ENCODE results near the gene PARP4. TPM values are rescaled to one million over a fixed set of nuclear protein-coding genes. Genes with fewer than 3 reads are reported as not detected.

PARP4 gene
- total and polyA plus RNA-seq, 12 donors: 19.8 to 92.2 (median 62.6) TPM

DNA sequence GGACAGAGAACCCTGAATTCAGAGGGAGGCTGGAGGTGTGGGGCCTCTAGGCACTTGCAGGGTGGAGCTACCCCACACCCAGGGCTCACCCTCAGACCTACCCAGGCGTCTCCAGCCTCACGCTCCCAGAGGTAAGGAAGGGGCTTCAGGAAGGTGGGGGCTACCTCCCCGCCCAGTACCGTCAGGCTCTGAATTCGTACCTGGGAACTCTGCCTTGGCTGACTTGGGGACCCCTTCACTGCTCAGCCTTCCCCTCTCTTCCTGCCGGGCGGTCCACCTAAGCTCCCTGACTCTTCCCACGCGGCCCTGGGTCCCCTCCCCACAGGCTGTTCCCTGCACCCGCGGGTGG is 28.5 kb upstream of the PARP4 start:
- WGBS, 4 donors: 44 to 70% (median 48%) methylated on average over 5 to 11 of the region's 11 CpGs
- Histone ChIP-seq H3K9me3 (replicated peaks in 1 of 3) (no peaks in the 10 kb centered on the region), H3K4me1 (replicated peaks in 1 of 2) (no peaks in the 10 kb centered on the region), H3K27ac (no peak overlapping the region), H3K36me3 (replicated peaks in 1 of 2) (no peaks in the 10 kb centered on the region), H3K27me3 (peaks cover 5% of the 10 kb centered on the region), H3K4me3 (peak overlapping the region in 1 of 4 donors; percentile 62)
- intact Hi-C loops (cut with DNase I): no loop called here
- DNase-seq: peak in 1 of 7 donors; percentile 44
- TF ChIP-seq POLR2A (IDR thresholded peaks at IDR 0.05): no peak
- TF ChIP-seq, protein P1, sequence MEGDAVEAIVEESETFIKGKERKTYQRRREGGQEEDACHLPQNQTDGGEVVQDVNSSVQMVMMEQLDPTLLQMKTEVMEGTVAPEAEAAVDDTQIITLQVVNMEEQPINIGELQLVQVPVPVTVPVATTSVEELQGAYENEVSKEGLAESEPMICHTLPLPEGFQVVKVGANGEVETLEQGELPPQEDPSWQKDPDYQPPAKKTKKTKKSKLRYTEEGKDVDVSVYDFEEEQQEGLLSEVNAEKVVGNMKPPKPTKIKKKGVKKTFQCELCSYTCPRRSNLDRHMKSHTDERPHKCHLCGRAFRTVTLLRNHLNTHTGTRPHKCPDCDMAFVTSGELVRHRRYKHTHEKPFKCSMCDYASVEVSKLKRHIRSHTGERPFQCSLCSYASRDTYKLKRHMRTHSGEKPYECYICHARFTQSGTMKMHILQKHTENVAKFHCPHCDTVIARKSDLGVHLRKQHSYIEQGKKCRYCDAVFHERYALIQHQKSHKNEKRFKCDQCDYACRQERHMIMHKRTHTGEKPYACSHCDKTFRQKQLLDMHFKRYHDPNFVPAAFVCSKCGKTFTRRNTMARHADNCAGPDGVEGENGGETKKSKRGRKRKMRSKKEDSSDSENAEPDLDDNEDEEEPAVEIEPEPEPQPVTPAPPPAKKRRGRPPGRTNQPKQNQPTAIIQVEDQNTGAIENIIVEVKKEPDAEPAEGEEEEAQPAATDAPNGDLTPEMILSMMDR (IDR thresholded peaks at IDR 0.05): no peak

DNA sequence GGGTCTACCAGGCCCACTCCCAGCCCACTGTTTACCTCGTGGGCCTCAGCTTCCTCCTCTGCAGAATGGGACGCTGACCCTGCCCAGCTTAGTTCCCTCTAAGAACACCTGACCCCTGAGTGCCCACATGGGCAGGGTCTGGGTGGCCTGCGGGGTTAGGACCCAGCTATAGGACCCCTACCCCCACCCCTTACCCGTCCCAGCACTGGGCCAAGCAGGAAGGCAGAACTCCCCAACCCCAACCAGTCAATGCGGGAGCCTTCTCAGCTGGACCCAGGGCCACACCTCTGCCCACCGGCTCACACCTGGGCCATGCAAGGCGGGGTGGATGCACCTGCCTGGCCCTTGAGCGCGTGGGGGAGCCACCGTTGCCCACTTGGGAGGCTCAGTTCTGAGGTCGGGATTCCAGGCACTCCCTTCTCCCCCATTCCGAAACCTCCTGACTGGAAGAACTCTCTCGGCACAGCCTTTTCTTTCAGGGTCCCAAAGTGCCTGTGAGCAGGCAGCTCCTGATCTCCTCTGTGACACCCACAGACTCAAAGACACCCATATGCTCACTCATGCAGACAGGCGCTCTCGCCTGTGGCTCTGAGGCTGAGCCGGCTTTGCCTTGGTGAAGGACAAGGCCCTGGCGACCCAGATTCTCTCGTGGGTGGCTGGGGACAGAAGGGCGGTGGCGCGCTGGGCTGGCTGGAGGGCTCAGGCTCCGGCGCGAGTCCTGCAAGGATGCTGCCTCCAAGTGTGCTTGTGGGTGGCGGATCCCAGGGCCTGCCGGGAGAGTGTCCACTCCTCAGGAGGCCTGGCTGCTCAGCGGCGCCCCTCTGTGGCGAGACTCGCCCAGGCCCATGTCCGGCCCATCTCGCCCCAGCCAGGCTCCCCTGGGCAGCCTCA is 27.9 kb upstream of the PARP4 start:
- H3K4me1 ChIP-seq (replicated peaks in 1 of 2): no peaks in the 10 kb centered on the region
- 71 to 80% (median 76%) methylated on average over 4 to 32 of the region's 32 CpGs for WGBS, 4 donors
- TF ChIP-seq POLR2A (IDR thresholded peaks at IDR 0.05): no peak
- TF ChIP-seq, protein P1 (IDR thresholded peaks at IDR 0.05): peak in 2 of 6 experiments; percentile 11 to 30
- H3K27me3 ChIP-seq: peaks cover 5% of the 10 kb centered on the region
- DNase-seq: peak in 2 of 7 donors; percentile 19 to 35
- intact Hi-C loops (cut with DNase I): no loop called here
- no peaks in the 10 kb centered on the region for H3K36me3 ChIP-seq (replicated peaks in 1 of 2)
- no peak overlapping the region for H3K4me3 ChIP-seq
- H3K9me3 ChIP-seq (replicated peaks in 1 of 3): no peaks in the 10 kb centered on the region
- no peak overlapping the region for H3K27ac ChIP-seq

DNA sequence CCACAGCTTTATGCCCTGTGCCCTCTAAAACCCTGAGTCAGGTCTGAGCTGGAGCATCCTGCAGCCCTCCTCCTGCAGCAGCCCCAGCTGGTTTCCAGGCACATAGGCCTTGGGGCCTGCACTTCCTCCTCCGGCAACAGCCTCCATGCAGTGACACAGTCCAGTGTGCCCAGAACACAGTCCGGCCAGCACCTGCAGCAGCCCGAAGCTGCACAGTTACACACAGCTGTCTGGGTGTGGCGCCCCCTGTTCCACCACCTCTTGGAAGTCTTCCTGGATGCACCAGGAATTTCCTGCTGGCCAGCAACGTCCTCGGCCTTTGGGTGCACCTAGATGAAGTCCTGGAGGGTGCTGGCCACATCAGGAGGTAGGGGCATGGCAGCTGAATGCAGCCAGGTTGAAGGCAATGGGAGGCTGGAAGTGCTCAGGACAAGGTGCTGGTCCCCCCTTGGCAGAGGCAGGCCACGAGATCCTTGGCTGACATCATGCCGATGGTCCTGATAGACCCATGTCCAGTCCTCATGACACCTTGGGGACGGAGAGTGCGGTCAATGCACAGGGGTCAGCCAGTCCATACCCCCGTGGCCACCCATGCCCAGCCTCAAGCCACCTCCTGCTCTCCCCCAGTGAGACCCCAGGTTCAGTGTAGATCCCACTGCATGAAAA is 27.1 kb upstream of the PARP4 start:
- WGBS, 4 donors: 80 to 100% (median 93%) methylated on average over 1 to 11 of the region's 11 CpGs

DNA sequence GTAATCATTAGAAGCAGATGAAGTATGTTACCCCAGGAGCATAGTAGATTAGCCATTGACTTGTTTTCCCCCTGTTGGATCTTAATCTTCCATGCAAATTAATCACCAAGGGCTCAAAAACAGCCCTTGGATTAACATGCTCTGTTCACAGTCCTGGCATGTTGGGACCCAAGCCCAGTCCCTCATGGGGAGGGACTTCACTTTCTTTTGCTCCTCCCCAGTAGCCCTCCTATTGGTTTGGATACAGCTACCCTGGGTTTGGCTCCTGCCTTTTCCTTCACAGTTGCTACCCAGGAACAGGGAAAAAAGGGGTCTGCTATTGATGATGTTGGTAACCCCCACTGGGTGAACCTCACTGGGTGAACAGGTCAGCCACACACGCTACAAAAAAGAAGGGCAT is 16.9 kb upstream of the PARP4 start:
- DNase-seq: no peak
- WGBS, 4 donors: 60 to 88% (median 81%) methylated on average over 1 of the region's 1 CpG
- no peak overlapping the region for H3K27ac ChIP-seq
- peaks cover 6% of the 10 kb centered on the region for H3K27me3 ChIP-seq
- H3K36me3 ChIP-seq (replicated peaks in 1 of 2): no peaks in the 10 kb centered on the region
- TF ChIP-seq POLR2A (IDR thresholded peaks at IDR 0.05): no peak
- TF ChIP-seq, protein P1 (IDR thresholded peaks at IDR 0.05): no peak
- intact Hi-C loops (cut with DNase I): no loop called here
- no peaks in the 10 kb centered on the region for H3K4me1 ChIP-seq (replicated peaks in 1 of 2)
- H3K9me3 ChIP-seq (replicated peaks in 1 of 3): no peaks in the 10 kb centered on the region
- H3K4me3 ChIP-seq: no peak overlapping the region

More for the DNA sequence above, 27.1 kb upstream of the PARP4 start:
- Histone ChIP-seq H3K9me3 (replicated peaks in 1 of 3) (no peaks in the 10 kb centered on the region), H3K36me3 (replicated peaks in 1 of 2) (no peaks in the 10 kb centered on the region), H3K4me3 (no peak overlapping the region), H3K27me3 (peaks cover 5% of the 10 kb centered on the region), H3K27ac (no peak overlapping the region), H3K4me1 (replicated peaks in 1 of 2) (no peaks in the 10 kb centered on the region)
- intact Hi-C loops (cut with DNase I): no loop called here
- DNase-seq: no peak
- TF ChIP-seq POLR2A (IDR thresholded peaks at IDR 0.05): no peak
- TF ChIP-seq, protein P1 (IDR thresholded peaks at IDR 0.05): no peak

Data from adrenal gland (tissue), 12 donors.